Stimulated activated CD8-positive, alpha-beta memory T cell treated with anti-CD3 and anti-CD28 coated beads, Interleukin-7, amount 100 ng/mL, for 4 hours (primary cell): ENCODE measurements around the gene MYO9A.

Experiments used
- DNase-seq, 2 donors: peaks; one replicate each; pipeline ENCODE4 v3.0.0-alpha.2; 2020; ENCODE audit warnings: low read depth in 2 of 2

Gene MYO9A

GRCh38 chr15:72118017-72118978, at the start of gene MYO9A, which contains the start of gene SENP8:
Gene MYO9A (minus strand): TSS chr15:72118150. CDS start chr15:72046563, 71,587 bp downstream.
Gene SENP8 (plus strand): TSS chr15:72118403. CDS start chr15:72139624, 21,221 bp downstream.
- peak; percentile 98 to 99 for DNase-seq

DNA sequence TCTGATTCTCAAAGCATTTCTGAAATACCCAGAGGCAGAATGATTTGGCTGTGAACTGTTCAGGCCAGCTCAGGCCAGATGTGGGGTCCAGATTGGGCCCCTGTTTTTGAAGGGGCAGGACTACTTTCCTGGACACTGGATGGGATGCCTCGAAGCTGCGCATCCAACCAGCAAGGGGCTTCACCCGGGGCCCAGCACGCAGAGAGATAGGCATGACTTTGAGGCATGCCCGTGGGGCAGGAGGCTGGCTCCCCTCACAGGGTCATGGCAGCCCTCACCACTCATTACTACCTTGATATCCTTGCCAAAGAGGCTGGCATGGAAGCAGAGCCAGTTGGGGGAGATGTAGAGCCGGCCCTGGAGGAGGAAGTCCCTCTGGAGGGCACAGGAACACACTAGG, 49.5 kb upstream of the MYO9A start:
- no peak for DNase-seq

DNA sequence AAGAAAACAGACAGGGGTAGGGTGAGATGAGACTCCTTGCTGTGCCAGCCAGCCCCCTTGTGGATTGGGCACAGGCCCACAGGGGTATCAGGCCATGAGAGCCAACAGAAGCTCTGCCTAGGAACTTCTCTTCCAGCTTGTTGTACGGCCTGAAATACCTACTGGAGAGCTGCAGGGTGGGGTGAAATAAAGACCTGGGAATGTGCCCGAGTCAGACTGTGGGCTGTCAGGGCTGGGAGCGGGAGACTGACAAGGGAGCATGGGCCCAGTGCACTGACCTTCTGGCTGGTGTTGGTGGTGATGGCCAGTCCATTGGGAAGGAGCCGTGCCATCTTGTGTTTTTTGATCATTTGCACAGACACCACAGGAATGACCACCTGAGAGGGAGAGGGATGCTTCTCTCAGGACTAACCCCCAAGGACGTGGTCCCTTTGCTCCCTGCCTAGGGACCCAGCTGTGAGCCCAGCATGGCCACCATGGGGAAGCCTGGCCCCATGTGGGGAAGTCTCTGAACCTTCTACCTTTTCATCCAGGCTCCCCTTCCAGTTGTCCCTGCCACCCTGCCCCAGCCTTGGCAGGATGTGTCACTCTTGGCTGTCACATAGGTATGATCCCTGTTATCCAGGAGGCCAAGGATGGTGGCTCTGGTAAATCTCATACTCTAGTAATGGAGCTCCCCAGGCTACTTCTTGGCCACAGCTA, 48.9 kb upstream of the MYO9A start:
- DNase-seq, result no peak

GRCh38 chr15:72163719-72164118, 45.8 kb upstream of the MYO9A start:
- DNase-seq, result no peak

GRCh38 chr15:72162569-72162968, 44.6 kb upstream of the MYO9A start:
- no peak for DNase-seq

DNA sequence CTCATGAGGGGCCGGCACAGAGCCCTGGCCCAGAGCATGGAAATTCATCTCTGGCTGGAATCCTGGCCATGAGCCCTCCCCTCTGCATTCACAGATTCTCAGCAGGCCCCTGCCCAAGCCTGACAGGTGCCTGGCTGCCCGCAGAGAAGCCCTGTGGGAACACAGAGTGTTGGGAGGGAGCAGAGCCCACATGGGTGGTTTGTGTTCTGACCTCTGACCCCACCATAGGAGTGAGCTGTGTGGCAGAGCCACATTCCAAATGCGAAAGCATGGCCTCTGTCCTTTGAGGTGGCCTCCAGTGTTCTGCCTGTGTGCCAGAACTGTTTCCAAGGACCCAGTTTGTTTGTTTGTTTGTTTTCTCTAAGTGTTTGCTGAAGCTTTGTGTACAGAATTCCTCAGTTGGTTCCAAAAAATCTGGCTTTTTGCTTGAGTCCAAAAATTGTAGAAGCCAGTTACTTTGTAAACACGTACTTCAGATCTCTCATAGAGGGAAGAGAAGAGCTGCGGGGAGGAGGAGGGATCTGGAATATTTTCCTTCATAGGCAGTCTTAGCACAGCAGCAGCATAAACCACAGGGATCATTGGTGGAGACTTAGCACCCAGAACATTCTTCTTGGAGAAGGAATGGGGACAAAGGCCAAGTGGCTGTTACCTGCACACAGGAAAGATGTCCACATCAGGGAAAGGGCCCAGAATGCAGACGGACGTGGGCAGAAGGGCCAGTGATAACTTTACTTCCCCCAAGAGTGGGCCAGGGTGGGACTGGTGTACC, 43.6 kb upstream of the MYO9A start:
- no peak for DNase-seq

DNA sequence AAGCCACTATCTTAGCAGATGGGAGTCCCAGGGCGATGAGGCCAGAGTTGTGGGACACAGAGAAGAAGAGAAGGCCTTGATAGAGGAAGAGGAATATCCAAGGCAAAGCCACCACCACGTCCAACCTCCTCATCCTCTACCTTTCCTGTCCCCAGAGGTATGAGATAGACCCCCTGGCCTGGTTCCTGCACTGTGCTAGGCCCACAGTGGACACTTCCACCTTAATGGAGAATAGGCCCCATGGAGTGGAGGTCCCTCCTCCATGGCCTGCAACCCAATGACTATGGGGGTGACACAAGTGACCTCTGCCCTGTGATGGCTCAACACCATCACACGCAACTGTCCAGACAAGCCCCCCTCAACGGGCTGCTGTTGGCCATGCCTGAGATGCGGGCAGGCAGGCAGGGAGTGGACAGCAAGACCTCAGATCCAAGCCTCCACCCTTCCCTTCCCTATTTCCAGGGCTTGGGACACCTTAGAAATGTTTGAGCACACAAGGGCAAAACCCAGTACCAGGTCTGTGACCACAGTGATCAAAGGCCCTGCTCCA, 42.8 kb upstream of the MYO9A start:
- DNase-seq, result no peak

DNA sequence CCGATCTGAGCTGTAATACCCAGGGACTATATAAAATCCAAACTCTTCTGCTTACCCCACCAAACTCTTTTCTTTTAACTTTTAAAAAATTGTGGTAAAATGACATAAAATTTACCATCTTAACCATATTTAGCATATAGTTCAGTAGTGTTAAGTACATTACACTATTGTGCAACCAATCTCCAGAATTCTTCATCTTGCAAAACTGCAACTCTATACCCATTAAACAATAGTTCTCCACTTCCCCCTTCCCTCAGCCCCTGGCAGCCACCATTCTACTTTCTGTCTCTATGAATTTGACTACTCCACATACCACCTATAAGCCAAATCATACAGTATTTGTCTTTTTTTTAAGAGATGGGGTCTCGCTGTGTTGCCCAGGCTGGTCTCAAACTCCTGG, 39.0 kb upstream of the MYO9A start:
- DNase-seq, result no peak

DNA sequence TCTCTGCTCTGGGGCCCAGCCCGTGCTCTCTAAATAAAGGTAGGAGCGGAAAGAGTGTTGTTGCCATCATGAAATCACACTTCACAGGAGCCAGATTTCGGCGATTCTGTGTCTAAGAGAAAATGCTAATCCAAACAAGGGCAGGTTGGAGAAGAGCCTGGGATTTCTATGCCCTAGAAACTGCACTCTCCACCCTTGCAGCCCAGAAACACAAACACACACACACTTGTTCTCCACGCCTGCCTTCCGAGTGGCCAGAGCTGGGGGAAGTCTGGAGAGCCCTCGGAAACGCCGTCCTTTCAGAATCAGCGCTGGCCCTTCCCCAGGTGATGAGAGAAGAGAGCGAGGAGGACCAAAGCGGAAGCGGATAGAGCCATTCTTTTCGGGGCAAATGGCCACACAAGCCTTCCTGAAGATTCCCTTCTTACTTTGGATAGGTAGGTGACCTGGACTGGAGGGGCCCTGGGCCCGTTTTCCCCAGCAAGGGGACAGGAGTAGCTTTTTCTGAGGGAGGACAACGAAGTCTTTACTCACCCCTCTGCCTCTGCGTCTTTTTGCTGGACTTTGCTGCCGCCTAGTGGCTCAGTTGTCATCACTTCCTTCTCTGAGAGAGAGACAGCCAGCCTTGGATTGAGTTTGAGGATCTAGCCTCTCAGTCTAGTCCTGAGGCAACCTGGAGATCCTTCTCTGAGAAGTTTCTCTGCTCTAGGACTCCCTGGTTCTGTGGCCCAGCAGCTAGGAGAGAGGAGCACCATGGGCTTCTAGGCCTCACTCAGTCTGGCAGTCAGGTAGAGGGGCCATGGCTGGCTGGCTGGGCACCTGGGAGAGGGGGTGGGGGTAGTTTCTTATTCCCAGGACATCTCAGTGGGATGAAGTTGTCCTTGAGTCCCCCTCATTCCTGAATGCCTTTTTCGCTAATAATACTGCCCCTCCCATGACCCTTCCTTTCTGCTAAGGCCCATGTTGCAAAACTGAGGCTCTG, 38.0 kb upstream of the MYO9A start:
- peak; percentile 61 to 67 for DNase-seq

DNA sequence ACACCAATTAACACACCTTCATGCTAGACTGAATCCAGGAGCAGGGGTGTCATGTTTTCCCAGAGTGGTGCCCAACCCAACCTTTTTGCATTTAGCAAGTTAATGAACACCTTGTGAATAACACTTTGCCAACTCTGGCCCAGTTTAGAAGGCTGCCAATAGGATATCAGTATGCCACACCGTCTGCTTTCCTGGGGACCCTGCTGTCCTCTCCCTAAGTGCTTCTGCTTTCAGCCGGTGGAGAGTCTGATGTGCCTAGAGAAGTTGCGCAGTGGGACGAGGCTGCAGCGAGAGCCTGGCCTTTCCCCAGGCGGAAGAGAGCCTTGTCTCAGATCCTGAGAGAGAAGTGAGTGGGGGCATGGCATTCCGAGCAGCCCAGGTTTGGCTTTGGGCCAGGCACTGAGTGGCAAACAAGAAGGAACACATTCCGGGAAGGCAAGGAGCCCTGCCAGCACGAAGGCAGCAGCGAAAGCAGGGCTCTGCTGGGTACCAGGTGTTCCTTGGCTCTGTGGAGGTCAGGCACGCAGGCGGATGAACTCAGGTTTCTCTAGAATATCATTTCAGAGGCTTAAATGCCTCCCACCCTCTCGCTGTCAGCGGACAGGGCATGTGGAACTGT, 37.2 kb upstream of the MYO9A start:
- DNase-seq, result no peak

DNA sequence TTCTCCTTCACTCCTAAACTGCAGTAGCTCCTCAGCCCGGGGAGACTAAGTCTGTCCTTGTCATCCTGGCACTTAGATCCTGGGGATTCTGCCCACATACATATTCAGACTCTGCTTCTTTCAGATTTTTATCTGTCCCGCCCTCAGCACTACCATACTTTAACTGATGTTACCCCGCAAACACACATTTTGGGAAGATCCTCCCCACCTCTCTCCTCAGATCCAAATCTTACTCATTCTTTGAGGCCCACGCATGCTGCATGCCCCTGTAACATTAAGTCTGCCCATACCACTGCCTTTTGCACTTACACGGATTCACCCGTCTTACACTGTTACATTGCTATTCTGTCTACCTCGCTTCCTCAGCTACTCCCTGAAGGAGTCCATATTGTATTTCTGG, 36.4 kb upstream of the MYO9A start:
- no peak for DNase-seq

GRCh38 chr15:72153269-72154000, 35.5 kb upstream of the MYO9A start:
- DNase-seq, result no peak

DNA sequence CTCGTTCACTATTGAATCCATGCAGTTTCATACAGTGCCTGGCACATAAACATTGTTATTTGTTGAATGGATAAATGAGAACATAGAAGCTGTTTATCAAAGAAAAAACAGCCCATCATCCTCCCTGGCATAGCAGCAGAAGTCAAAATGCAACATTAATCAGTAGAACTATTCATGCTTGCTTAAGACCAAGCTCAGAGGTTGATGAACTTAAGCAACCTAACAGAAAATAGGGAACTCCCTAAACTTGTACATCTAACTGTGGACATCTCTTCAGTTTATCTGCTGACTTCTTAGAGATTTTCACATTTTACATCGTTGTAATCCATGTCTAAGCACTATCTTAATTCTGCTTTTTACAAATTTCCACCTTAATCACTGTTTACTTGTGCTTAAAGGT, 29.5 kb upstream of the MYO9A start:
- DNase-seq, result no peak

DNA sequence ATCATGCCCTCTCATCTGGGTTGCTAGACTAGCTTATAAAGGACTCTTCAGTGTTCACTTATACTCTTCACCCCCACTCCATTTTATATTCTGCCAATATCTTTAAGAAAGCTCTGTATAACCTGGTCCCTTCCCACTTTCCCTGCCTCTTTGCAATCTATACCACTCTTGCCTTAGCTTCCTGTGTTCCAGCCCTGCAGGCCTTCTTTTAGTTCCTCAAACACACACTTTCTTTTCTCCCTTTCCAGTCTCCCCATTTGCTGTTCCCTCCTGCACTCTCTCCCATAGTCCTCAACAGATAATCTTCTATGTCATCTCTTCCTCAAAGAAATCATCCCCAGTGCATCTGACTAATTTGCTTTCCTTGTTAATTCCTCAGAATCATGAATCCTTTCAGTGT, 29.0 kb upstream of the MYO9A start:
- no peak for DNase-seq

DNA sequence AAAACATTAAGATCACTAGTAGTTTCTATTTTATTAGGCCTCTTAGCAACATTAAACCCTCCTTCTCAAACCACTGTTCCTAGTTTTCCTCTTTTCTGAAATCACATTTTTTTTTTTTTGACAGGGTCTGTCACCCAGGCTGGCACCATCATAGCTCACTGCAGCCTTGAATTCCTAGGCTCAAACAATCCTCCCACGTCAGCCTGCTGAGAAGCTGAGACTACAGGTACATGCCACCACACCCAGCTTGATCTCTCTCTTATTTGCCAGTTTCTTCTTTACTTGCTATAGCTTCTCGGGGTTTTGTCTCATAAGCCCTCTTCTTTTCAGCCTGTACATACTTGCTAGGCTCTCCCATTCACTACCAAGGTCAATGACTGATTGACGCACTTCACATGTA, 28.3 kb upstream of the MYO9A start:
- no peak for DNase-seq

- no peak for DNase-seq
Observed at GRCh38 chr15:72141171-72142084, 23.5 kb upstream of the MYO9A start.

GRCh38 chr15:72140088-72140487, 22.1 kb upstream of the MYO9A start:
- no peak for DNase-seq

DNA sequence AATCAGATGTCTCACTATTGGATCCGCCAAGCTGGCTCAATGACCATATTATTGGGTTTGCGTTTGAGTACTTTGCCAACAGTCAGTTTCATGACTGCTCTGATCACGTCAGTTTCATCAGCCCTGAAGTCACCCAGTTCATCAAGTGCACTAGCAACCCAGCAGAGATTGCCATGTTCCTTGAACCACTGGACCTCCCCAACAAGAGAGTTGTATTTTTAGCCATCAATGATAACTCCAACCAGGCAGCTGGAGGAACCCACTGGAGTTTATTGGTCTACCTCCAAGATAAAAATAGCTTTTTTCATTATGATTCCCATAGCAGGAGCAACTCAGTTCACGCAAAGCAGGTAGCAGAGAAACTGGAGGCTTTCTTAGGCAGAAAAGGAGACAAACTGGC, 21.7 kb upstream of the MYO9A start:
- no peak for DNase-seq
